H4 (cell line): Measurements from ENCODE around the gene ECHDC3. TPM values are rescaled to one million over a fixed set of nuclear protein-coding genes. Genes with fewer than 3 reads are reported as not detected.
A peak's percentile ranks its signal among the peaks of the same experiment; 100 is the strongest.

Experiments
- DNase-seq: peaks from one replicate; pipeline ENCODE4 v3.0.0-alpha.2; 2015; ENCODE audit warnings: low spot score
- total RNA-seq: library from RNA; depleted of rRNA; stranded (reverse); fragments of >200 nt; shearing (Covaris generic); gene quantifications from 2 replicates; pipeline ENCODE4 v1.2.3, GENCODE V29; 2014

The ECHDC3 gene
- total RNA-seq, 1 experiment from 2014 or later, result 3.6 TPM

DNA sequence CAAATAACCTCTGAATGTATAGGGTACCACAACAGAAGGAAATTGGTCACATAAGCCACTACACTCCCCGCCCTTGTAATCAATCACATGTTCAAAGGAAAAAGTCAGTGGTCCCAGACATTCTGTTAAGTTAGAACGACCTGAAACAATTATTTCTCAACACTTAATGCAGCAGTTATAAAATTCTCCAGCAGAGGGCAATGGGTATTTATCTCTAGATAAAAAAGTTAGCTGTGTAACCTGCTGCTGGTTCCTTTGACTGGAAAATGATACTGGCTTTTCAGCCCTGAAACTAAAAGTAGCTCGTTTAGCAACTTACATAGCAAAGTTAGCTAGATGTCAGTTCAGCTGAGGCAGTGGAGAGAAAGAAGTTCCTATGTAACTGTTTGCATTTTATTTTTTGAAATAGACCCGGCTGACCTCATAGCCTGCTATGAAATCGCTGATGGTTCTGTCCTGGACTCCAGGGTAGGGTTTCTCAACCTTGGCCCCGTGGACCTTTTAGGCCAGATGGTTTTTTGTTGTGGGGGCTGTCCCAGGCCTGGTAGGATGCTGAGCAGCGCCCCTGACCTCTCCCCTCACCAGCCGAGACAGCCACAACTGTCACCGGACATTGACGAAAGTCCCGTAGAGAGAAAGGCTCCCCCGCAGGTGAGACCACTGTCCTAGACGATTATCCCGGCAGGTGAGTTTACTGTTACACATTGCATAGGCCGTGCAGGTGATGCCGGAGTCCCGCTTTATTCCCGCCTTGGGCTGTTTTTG is 40.8 kb downstream of the ECHDC3 start:
- DNase-seq, result peak; percentile 32

DNA sequence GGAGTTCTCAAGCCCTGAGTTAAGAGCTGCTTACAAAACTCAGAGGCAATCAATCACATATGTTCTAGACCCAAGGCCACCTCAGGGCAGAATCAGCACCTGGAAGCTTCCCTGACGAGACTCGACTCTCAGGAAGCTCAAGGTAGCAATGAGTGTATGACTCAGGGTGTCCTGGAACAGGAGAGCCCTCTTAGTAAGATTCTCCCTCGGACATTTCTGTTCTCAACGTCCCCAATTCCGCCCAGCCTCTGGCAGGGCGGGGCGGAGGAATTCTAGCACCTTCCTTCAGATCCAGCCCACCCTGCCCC is 41.3 kb downstream of the ECHDC3 start:
- DNase-seq, result no peak

DNA sequence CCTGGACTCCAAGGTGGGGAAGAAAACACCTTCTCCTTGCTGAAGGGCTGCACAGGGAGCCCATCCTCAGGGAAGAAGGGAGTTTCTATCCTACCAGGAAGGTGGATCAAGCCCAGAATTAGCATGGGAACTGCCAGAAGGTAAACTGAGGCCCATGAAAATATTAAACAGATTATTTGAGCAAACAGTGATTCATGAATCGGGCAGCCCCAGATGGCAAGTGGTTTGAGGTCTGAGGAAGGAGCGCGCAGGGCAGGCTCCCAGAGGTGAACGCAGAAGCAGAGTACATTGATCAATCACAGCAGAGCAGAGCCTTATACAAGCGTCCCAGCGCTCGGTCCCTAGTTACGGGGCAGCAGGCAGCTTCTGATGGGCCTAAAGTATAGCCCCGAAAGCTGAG is 45.2 kb downstream of the ECHDC3 start:
- DNase-seq, result no peak

DNA sequence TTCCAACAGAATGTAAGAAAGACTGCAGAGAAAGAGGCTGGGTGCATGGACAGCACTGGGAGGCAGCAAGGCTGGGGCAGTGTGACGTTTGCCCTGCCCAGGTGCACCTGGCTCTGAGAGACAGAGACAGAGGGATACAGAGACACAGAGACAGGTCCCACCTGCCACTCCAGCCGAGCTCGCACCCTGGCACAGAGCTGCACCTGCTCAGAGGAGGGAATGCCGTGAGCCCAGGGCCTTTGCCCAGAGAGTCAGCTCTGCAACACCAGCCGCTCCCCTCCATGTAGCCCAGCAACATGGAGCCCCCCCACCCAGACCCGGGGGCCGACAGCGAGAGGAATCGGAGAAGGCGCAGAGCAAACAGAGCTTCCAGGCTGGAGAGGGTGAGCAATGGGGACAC is 45.7 kb downstream of the ECHDC3 start:
- DNase-seq, result no peak

DNA sequence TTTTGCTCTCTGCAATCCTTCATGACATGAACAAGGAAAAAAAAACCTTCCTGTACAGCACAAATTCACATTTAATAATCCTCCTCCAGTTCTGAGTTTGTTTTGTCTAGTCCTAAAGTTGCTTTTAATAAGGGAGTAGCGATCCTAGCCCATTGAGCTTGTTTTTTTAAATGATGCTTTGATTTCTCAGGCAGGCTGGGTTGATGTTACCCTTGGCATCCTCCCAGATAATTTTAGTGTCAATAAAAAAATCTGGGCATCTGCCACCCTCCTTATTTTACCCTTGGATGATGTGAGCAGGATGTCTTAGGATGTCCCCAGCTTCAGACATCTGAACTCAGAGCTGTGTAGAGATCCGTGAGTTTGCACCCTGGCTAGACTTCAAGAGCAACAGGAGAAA is 47.1 kb downstream of the ECHDC3 start:
- no peak for DNase-seq

DNA sequence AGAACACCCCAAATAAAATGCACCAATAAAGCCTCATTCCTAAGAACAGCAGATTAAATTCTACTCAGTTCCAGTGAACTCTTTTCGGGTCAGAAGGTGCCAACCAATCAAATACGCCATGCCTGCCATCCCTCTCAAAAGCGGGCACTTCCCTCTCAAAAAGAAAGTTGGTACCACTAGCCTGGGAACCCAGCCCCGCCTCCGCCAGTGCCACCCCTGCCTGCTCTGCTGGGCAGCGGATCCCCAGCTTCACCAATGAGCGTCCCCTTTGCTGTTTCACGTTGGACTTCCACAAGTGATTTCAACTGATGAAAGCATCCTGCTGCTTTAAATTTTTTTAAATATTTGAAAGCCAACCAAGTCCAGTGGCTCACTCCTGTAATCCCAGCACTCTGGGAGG is 47.8 kb downstream of the ECHDC3 start:
- no peak for DNase-seq

DNA sequence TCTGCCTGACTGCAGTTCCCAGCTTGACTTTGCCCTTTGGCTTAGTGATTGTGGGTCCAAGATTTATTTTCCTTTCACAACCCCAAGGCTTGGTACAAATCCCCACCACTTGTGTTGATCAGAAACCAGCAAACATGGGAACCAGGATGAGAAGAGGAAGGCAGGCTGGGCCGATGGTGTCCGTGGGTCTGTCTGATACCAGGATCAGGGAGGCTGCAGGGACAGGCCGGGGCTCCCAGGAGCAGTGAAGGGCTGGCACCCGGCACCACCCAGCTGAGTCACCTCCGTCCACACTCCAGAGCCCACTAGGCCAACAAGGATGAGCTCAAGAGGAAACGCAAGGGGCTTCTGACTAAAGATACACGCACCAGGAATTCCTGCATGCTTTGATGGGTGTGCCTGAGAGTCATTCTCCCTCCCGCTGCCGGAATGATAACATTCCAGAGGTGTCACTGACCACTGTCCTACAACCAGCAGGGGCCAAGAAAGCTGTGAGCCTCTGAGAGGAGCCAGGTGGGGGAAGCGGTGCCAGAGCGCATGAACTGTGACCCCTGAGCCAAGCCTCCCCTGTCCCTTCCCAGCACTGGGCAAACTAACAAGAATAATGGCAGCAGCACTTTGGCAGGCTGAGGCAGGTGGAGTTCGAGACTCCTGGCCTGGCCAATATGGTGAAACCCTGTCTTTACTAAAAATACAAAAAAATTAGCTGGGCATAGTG is 51.7 kb downstream of the ECHDC3 start:
- no peak for DNase-seq

DNA sequence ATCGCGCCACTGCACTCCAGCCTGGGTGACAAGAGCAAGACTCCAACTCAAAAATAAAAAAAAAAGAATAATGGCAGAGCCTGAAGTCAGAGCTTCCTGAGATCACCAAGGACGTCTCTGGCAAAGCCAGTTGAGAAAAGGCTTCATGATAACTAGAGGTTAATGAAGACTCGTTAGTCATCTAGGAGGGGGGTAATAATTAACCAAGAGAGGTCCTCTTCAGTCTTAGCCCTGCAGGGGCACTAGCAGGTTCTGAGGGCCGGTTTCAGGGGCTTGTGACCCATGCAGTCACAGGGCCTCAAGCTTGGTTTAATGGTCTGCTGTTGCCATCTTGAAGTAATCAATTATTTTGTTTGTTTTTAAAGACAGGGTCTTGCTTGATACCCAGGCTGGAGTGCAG is 52.4 kb downstream of the ECHDC3 start:
- no peak for DNase-seq

DNA sequence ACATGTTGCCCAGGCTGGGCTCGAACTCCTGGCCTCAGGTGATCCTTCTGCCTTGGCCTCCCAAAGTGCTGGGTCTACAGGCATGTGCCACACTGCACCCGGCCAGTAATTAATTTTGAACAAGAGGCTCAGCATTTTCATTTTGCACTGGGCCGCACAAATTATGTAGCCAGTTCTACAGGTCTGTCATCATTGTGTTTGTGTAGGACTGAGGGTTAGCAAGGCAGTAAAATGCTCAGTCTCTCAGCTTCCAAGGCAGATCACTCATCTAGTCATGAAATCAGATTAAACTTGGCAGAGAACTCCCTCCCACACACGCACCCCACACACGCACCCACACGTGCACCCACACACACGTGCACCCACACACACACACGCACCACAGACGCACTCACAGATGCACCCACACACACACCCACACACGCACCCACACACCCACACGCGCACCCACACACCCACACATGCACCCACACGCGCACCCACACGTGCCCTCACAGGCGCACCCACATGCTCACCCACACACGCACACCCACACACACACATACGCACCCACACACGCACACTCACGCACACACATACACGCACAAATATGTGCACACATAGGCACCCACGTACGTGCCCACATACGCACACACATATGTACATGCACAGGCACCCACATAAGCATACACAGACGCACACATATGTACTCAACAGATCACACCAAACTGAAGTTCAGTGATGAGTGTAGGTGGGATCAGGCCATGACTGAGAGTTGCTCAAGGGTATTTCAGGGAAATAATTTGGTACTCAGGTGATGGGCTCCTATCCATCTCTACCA is 53.1 kb downstream of the ECHDC3 start:
- no peak for DNase-seq

DNA sequence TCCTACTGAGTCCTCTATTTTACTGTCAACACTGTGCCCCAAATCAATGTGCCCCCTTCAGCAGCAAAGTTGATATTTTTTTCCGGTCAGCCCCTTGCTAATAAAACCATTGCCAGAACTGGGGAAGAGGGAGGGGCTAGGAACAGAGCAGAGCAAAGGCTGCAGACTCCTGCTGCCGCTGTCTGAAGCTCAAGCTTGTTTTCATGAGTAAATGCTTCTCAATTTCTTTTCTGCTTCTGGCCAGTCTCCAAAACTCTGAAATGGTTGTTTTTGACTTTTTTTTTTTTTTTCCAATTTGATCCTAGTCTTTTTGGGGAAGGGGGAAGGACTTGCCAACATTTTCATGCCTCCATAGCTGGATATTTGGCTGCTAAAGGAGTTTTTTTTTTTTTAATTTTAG is 54.3 kb downstream of the ECHDC3 start:
- no peak for DNase-seq

DNA sequence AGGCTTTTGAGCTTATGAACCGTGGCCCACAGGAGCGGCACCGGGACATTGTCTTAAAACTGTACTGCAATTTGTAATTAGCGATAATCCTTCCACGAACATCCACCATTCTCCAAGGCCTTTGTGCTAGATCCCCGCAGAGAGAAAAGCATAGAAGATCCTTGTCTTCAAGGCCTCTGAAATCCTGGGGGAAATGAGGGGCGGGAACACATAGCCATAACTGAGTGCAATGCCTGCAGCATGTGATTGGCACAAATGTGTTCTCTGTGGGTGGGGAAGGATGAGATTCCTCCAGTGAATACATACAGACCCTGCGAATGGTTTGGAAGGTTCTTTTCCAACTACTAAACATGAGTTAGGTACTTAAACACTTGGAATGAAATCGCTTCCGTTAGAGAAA is 55.1 kb downstream of the ECHDC3 start:
- no peak for DNase-seq

DNA sequence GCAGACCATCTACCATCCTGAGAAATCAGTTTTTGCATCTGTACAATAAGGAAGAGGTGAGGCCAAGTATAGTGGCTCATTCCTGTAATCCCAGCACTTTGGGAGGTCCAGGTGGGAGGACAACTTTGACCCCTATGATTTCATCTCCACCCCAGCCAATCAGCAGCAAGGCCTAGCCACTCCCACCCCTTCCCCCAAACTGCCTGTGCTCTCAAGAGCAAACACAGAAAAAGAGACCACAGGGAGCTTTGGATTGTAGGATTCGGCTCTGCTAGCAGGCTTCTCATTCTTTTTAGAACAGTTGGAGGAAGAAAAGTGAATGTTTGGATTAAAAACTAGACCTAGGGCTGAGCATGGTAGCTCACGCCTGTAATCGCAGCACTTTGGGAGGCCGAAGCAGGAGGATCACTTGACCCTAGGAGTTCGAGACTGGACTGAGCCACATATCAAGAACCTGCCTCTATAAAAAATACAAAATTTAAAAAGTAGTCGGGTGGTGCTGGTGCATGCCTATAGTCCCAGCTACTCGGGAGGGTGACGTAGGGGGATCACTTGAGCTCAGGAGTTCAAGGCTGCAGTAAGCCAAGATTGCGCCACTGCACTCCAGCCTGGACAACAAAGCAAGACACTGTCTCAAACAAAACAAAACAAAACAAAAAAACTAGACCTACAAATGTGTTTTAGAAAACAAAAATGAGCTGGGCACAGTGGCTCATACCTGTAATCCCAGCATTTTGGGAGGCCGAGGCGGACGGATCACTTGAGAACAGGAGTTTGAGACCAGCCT is 55.9 kb downstream of the ECHDC3 start:
- no peak for DNase-seq

DNA sequence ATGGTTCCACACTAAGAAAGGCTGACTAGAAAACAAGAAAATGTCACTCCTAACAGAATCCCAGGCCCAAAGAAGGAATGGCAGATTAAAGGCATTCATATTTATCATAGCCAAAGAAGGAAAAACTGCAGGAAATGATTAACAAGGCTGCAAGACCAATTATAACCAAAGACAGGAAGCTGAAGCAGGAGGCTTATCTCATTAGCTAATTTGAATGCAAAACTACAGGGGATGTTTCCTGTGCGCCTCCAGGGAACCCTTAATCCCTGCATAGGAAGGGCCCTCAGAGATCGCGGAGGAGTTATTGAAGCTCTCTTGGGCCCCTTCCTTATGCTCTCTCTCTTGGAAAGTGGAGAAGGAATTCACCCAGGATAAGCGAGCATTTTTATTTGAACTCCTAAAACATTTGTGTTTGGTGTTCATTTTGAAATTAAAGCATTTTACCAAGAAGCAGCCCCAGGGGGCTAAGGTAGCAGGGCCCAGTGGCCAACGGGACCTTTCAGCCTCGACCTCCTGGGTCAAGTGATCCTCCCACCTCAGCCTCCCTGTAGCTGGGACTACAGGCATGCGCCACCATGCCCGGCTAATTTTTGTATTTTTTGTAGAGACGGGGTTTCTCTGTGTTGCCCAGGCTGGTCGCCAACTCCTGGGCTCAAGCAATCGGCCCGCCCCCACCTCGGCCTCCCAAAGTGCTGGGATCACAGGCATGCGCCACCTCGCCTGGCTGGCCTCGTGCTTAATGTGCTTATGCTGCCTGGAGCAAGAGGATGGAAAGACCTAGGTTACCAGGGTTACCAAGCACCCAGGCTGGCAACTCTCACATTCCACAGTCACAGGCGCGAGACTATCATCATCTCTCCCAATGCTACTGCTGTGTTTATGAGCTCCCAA is 56.9 kb downstream of the ECHDC3 start:
- DNase-seq, result no peak

DNA sequence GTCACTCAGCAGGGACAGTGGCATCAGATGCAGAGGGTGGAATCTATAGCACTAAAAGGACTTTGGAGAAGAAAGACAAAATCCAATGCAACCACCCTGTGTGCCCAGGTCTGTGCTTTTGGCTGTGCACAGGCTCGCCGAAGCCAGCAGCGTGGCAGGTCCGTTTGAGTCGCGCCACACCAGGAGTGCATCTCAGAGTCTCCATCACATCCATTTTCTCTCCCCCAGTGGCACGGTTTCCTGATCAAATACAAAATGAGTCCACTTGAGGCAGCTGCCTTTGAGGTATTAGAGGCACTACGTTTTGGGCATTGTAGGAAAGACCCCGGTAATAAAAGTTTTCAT is 57.5 kb downstream of the ECHDC3 start:
- no peak for DNase-seq

DNA sequence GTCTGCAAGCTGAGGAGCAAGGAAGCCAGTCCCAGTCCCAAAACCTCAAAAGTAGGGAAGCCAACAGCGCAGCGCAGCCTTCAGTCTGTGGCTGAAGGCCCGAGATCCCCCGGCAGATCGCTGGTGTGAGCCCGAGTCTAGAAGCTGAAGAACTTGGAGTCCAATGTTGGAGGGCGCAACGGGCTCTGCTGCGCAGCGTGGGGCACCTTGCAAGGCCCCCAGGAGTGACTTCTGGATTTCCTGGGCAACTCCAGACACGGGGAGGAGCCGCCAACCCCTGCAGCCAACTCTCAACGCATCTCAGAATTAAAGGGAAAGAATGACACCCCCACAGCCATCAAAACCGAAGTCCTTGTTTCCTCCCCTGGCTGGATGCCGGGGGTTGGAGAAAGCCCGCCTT is 62.2 kb downstream of the ECHDC3 start:
- DNase-seq, result no peak

DNA sequence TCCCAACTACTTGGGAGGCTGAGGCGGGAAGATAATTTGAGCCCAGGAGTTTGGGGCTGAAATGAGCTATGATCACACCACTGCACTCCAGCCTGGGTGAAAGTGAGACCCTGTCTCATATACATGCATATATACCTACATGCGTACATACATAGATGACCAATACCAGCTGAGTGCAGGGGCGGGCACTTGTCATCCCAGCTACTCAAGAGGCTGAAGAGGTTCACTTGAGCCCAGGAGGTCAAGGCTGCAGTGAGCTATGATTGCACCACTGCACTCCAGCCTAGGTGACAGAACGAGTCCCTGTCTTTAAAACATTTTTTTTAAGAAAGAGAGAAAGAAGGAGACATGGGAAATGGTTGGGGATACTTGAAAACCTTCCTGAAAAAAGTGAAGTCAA is 63.6 kb downstream of the ECHDC3 start:
- DNase-seq, result no peak

DNA sequence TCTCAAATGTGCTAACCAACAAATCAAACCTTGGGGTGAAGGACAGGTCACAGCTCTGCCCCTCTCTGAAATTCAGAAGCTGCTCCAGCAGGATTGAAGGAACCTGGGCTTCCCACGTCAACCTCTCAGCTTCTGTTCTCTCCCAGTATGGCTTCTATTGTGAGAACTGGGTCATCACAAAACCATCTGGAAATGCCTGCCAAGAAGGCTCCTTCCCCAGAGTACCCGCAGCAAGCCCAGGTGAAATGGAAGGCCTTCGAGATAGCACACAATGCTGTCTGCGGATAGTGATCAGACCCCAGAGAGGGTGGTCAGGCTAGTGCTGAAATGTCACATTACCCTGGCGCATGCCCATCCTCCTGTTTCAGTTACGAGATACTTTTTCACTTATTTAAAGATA is 64.5 kb downstream of the ECHDC3 start:
- no peak for DNase-seq

DNA sequence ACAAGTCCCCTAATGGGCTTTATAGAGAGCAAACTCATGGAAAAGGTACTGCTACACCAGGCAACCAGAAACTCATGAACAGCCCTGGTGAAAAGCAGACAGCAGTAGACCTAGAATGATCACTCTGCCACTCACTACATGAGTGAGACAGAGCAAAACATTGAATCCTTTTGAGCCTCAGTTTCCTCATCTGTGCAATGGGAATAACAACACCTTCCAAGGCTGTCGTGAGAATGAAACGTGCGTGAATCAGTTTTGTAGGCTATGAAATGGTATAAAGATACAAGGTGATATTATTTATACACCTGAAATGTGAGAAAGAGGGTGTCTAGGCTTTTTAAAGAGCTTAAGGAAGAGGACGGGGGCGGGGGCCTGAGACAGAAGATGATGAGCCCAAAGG is 66.6 kb downstream of the ECHDC3 start:
- DNase-seq, result no peak

DNA sequence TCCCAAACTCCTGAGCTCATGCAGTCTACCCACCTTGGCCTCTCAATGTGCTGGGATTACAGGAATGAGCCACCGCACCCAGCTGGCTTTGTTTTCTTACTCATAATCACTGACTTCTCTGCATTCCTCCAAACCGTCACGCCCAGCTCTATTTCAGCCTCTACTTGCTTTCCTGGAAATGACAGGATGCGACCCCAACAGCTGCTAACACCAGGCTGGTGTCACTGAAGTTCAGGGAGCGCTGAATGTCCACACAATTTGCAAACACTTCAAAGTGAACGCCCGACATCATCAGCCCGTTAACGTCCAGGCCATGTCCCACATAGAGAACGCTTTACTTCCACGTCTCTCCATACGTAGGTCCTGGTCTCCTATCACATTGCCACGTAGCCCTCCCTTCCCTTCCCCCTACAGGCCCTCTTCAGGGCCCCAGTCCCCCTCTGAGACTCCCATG is 68.2 kb downstream of the ECHDC3 start:
- DNase-seq, result peak; percentile 13

DNA sequence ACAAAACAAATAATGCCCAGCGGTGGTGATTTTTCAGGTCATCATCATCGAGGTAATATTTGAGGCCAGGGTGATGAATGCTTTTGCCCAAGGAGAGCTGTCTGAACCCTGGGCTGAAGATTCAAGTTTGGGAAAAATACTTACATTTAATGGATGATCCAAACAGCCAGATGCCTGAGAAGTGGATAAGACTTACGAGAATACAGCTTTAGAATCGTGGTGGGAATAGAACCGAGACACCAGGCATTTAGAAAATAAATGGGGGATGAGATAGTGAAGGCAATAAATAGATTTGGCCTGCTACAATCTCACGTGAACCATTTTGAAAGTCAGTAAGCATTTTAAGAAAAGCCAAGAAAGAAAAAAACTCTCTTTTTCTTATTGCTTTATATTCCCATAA is 68.8 kb downstream of the ECHDC3 start:
- DNase-seq, result no peak

DNA sequence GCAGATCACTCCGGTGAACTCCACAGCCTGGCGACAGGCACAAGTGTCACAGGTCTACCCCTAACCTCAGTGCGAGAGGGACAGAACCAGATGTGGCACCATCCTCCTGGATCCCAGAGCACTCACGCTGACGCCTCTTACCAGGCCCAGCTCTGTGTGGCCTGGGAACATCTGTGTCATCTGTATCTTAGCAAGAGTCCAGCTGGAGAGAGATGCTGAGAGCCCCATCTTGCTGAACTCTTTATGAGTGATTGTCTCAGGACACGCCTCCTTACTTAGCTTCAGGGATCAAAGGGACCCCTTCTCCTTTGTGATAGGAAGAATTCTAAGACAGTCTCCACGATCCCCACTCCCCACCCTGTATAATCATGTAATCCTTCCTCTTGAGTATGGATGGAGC is 71.0 kb downstream of the ECHDC3 start:
- DNase-seq, result no peak
